ENCODE data around the gene MARS1. TPM values are rescaled to one million over a fixed set of nuclear protein-coding genes. Genes with fewer than 3 reads are reported as not detected.
"Not testable (repeated sequence)": the region's sequence is repeated elsewhere in the genome, so short reads cannot be mapped to it uniquely, and the experiment has no call there.

The MARS1 gene
- total RNA-seq, result 100 to 1,000 TPM; 389 to 583 TPM

DNA sequence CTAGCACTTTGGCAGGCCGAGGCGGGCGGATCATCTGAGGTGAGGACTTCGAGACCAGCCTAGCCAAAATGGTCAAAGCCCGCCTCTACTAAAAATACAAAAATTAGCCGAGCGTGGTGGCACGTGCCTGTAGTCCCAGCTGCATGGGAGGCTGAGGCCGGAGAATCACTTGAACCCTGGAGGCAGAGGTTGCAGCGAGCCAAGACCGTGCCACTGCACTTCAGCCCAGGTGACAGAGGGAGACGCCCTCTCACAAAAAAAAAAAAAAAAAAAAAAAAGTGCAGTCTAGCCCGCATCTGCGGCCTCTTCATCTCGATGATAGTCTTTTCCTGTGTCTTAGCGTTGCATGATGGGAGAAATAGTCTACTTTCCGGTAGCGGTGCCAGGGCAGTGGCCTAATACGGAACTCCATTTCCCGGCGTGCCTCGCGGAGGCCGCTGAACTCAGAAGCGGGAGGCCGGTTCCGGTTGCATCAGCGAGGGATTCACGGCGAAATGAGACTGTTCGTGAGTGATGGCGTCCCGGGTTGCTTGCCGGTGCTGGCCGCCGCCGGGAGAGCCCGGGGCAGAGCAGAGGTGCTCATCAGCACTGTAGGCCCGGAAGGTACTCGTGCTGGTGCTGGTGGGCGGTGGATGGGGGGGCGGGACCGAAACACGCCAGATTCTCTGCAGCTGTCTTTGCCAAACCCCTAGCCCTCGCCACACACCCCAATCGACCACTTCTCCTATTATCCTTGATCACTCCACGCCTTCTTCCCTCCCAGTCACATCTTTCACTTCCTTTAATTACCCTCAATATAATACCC is at the start of gene MARS1:
TSS of gene MARS1 (plus strand) at position 472 of the 805 bp plus-strand sequence. CDS start at position 495, 23 bp downstream.
- H3K27me3 Mint-ChIP-seq, result no peaks in the 10 kb centered on the region
- CTCF ChIA-PET, result interaction anchor here (0.7 to 2.4 kb wide), 5 partner anchors 10 to 65 kb away, joined by 3 to 25 read pairs (median 4); no protein-coding TSS in a partner anchor
- H3K4me3 Mint-ChIP-seq, result peak within 1 kb of the TSS; percentile 100
- peak within 1 kb of the TSS; percentile 94 for H3K27ac Mint-ChIP-seq
- peaks cover 35% of the 10 kb centered on the region for H3K4me1 Mint-ChIP-seq
- DNase-seq, result peak; percentile 96
- no peaks in the 10 kb centered on the region for H3K9me3 Mint-ChIP-seq (ENCODE audit: low read depth)
- POLR2A ChIA-PET, result interaction anchor here (0.6 to 1.6 kb wide), 3 partner anchors 21 to 35 kb away, joined by 3 to 4 read pairs (median 4); no protein-coding TSS in a partner anchor
- peak; percentile 98 for ATAC-seq
- intact Hi-C loops (cut with DNase I, micrococcal nuclease), result loop anchor here (1.0 to 2.0 kb wide), 10 partner anchors 8 to 762 kb away; partner anchors contain the start of genes DCTN2 (in 2 of the 2), DDIT3 (in 2 of the 2), ARHGAP9 (in 1 of the 2) and GLI1 (in 1 of the 2)
- peaks cover 51% of the 10 kb centered on the region for H3K36me3 Mint-ChIP-seq (ENCODE audit: low read depth)

DNA sequence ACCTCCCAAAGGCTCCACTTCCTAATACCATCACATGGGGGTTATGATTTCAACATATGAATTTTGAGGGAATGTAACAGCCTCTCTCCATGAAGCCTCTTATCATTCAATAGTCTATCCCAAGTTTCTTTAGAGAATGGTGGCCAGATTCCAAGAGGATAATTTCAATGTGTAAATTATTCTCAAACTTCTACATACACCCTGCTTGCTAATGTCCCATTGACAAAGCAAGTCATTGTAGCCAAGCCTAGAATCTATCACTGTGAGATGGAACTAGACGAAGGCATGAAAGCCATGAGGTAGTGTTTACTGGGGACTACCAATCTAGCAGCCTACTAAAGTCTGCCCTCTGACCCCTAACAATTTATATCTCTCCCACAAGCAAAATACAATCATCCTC is 49.5 kb upstream of the MARS1 start:
- Mint-ChIP-seq H3K9me3 (ENCODE audit: low read depth) (peaks cover 5% of the 10 kb centered on the region), H3K27me3 (peaks cover 4% of the 10 kb centered on the region), H3K36me3 (ENCODE audit: low read depth) (peaks cover 1% of the 10 kb centered on the region), H3K4me1 (peaks cover 4% of the 10 kb centered on the region), H3K4me3 (no peak overlapping the region), H3K27ac (no peak overlapping the region)
- no peak for DNase-seq
- CTCF ChIA-PET, result interaction anchor here (1.2 kb wide), 2 partner anchors 14 to 16 kb away, joined by 3 to 4 read pairs; partner anchors contain the start of gene INHBE
- POLR2A ChIA-PET, result no interaction called here
- intact Hi-C loops (cut with DNase I, micrococcal nuclease), result no loop called here
- no peak for ATAC-seq

DNA sequence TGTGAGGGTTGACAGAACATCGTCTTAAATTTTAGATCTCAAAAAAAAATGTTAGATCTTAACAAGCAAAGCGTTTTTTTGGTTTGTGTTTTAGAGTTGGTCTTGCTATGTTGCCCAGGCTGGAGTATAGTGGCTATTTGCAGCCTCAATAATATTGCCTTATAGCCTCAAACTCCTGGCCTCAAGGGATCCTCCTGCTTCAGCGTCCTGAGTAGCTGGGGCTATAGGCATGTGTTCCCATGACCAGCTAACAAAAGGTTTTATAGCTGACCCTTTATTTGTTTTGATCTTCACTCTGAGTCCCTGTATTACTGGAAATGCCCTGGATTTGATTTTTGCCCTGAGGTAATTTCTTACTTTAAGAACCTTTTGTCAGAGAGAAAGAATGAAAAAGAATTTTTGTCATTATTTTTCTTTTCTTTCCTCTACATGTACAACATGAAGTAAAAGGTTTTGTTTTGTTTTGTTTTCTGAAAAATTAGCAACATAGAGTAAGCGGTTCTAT is 48.1 kb upstream of the MARS1 start:
- Mint-ChIP-seq H3K27me3 (peaks cover 4% of the 10 kb centered on the region), H3K4me1 (peaks cover 4% of the 10 kb centered on the region), H3K27ac (no peak overlapping the region), H3K4me3 (no peak overlapping the region), H3K9me3 (ENCODE audit: low read depth) (peaks cover 5% of the 10 kb centered on the region), H3K36me3 (ENCODE audit: low read depth) (peaks cover 1% of the 10 kb centered on the region)
- ATAC-seq, result no peak
- CTCF ChIA-PET, result interaction anchor here (0.6 to 1.3 kb wide), 2 partner anchors 12 to 271 kb away, joined by 3 to 5 read pairs; no protein-coding TSS in a partner anchor
- intact Hi-C loops (cut with DNase I, micrococcal nuclease), result no loop called here
- POLR2A ChIA-PET, result no interaction called here
- DNase-seq, result no peak

DNA sequence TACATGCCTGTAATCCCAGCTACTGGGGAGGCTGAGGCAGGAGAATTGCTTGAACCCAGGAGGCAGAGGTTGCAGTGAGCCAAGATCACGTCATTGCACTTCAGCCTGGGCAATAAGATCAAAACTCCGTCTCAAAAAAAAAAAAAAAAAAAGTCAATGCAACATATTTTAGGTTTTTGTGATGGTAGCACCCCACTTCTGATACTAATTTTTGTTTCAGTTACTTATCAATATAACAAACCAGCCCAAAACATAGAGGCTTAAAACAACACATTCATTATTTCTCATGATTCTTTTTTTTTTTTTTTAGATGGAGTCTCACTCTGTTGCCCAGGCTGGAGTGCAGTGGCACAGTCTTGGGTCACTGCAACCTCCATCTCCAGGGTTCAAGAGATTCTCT is 46.5 kb upstream of the MARS1 start:
- ATAC-seq; H3K27ac Mint-ChIP-seq; intact Hi-C loops (cut with DNase I, micrococcal nuclease); H3K4me3 Mint-ChIP-seq; H3K27me3 Mint-ChIP-seq; DNase-seq; H3K9me3 Mint-ChIP-seq (ENCODE audit: low read depth); H3K4me1 Mint-ChIP-seq; H3K36me3 Mint-ChIP-seq (ENCODE audit: low read depth): not testable (repeated sequence)
- ChIA-PET CTCF (interaction anchor here (0.5 to 0.7 kb wide), 2 partner anchors 21 to 57 kb away, joined by 3 to 5 read pairs; no protein-coding TSS in a partner anchor), POLR2A (interaction anchor here (0.7 kb wide), 1 partner anchor 104 kb away, joined by 3 read pairs; no protein-coding TSS in a partner anchor)

DNA sequence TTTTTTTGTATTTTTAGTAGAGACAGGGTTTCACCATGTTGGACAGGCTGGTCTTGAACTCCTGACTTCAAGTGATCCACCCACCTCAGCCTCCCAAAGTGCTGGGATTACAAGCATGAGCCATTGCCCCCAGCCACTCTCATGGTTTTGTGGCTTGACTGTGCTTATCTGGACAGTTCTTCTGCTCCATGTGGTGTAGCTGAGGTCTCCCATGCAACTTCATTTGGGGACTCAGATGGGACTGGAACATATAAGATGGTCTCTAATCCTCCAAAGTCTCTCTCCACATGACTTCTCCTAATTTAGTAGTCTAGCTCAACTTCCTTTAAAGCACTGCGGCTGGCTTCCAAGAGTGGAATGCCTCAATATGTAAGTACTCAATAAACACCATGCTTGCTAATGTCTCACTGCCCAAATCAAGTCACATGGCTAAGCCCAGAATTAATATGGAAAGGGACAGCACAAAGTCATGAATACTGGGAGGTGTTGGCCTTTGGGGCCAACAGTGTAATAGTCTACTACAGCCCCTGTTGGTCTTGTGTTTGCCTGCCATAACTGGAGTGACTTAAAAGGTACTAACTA is 45.9 kb upstream of the MARS1 start:
- Mint-ChIP-seq H3K36me3 (ENCODE audit: low read depth) (peaks cover 1% of the 10 kb centered on the region), H3K27me3 (peaks cover 4% of the 10 kb centered on the region), H3K4me1 (no peaks in the 10 kb centered on the region), H3K27ac (no peak overlapping the region), H3K9me3 (ENCODE audit: low read depth) (peaks cover 5% of the 10 kb centered on the region), H3K4me3 (no peak overlapping the region)
- POLR2A ChIA-PET, result interaction anchor here (0.7 kb wide), 1 partner anchor 105 kb away, joined by 3 read pairs; no protein-coding TSS in a partner anchor
- CTCF ChIA-PET, result interaction anchor here (0.5 to 1.5 kb wide), 4 partner anchors 10 to 142 kb away, joined by 3 to 5 read pairs (median 4); no protein-coding TSS in a partner anchor
- DNase-seq (no peak), ATAC-seq (no peak)
- intact Hi-C loops (cut with DNase I, micrococcal nuclease), result no loop called here

DNA sequence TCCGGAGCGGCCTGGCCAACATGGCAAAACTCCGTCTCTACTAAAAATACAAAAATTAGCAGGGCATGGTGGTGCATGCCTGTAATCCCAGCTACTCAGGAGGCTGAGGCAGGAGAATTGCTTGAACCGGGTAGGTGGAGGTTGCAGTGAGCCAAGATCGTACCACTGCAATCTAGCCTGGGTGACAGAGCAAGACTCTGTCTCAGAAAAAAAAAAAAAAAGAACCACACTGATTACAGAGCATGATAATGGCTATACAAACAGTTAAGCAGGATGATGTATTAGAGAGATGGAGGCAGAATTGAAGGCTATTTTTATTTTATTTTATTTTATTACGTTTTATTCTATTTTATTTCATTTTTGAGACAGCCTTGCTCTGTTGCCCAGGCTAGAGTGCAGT is 43.5 kb upstream of the MARS1 start:
- CTCF ChIA-PET, result interaction anchor here (0.5 to 1.4 kb wide), 4 partner anchors 8 to 64 kb away, joined by 4 to 8 read pairs (median 6); no protein-coding TSS in a partner anchor
- intact Hi-C loops (cut with DNase I, micrococcal nuclease); POLR2A ChIA-PET: not testable (repeated sequence)

DNA sequence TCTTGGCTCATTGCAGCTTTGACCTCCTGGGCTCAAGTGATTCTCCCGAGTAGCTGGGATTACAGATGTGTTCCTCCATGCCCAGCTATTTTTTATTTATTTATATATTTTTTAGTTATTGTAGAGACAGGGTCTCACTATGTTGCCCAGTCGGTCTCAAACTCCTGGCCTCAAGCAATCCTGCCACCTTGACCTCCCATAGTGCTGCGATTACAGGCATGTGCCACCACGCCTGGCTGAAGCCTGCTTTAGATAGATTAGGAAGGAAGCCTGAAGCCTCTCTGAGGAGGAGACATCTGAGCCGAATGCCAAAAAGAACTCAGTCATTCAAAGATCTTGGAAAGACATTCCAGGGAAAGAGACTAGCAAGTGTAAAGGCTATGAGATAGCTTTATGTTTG is 43.1 kb upstream of the MARS1 start:
- peaks cover 1% of the 10 kb centered on the region for H3K36me3 Mint-ChIP-seq (ENCODE audit: low read depth)
- no peak overlapping the region for H3K27ac Mint-ChIP-seq
- H3K9me3 Mint-ChIP-seq (ENCODE audit: low read depth), result peaks cover 5% of the 10 kb centered on the region
- H3K4me1 Mint-ChIP-seq, result no peaks in the 10 kb centered on the region
- intact Hi-C loops (cut with DNase I, micrococcal nuclease), result no loop called here
- no peak overlapping the region for H3K4me3 Mint-ChIP-seq
- DNase-seq (no peak), ATAC-seq (no peak)
- POLR2A ChIA-PET, result no interaction called here
- CTCF ChIA-PET, result interaction anchor here (0.5 to 2.1 kb wide), 6 partner anchors 8 to 64 kb away, joined by 3 to 8 read pairs (median 6); no protein-coding TSS in a partner anchor
- peaks cover 4% of the 10 kb centered on the region for H3K27me3 Mint-ChIP-seq

More for the DNA sequence above, 43.5 kb upstream of the MARS1 start:
- not testable (repeated sequence) for H3K4me1 Mint-ChIP-seq; H3K36me3 Mint-ChIP-seq (ENCODE audit: low read depth); H3K27ac Mint-ChIP-seq; H3K9me3 Mint-ChIP-seq (ENCODE audit: low read depth); ATAC-seq; H3K4me3 Mint-ChIP-seq; H3K27me3 Mint-ChIP-seq; DNase-seq

DNA sequence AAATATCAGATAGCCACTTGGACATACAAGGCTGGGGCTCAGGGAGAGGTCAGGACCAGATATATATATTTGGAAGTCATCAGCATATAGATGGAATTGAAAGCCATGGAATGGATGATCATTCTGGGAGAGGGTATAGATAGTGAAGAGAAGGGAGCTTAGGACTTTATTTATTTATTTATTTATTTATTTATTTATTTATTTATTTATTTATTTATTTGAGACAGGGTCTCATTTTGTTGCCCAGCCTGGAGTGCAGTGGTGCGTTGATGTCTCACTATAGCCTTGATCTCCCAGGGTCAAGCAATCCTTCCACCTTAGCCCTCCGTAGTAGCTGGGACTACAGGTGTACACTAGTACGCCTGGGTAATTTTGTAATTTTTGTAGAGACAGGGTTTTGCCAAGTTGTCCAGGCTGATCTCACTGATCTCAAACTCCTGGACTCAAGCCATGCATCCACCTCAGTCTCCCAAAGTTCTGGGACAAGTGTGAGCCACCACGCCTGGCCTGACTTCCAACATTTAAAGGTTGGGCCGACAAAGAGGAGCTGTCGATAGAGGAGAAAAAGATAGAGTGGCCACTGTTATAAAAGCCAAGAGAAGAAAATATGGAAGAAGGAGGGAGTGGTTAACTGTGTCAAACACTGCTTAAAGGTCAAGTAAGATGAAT is 41.4 kb upstream of the MARS1 start:
- H3K4me3 Mint-ChIP-seq, result no peak overlapping the region
- no peak overlapping the region for H3K27ac Mint-ChIP-seq
- DNase-seq (no peak), ATAC-seq (no peak)
- peaks cover 3% of the 10 kb centered on the region for H3K9me3 Mint-ChIP-seq (ENCODE audit: low read depth)
- intact Hi-C loops (cut with DNase I, micrococcal nuclease), result no loop called here
- ChIA-PET POLR2A (interaction anchor here (0.6 kb wide), 2 partner anchors 140 to 499 kb away, joined by 3 to 4 read pairs; no protein-coding TSS in a partner anchor), CTCF (interaction anchor here (0.6 to 2.1 kb wide), 2 partner anchors 12 to 179 kb away, joined by 3 to 6 read pairs; no protein-coding TSS in a partner anchor)
- no peaks in the 10 kb centered on the region for H3K27me3 Mint-ChIP-seq
- no peaks in the 10 kb centered on the region for H3K4me1 Mint-ChIP-seq
- peaks cover 1% of the 10 kb centered on the region for H3K36me3 Mint-ChIP-seq (ENCODE audit: low read depth)

DNA sequence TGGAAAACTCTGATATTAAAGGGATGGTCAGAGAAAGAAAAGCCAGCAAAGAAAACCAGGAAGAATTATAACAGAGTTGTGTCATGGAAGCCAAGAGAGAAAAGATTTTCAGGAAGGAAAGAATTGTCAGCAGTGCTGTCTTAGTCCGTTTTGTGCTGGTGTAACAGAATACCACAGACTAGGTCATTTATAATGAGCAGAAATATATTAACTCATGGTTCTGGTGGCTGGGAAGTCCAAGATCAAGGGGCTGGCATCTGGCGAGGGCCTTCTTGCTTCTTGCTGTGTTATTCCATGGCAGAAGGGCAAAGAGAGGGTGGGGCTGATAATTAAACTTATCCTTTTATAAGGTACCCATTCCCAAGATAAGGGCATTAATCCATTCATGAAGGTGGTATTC is 39.2 kb upstream of the MARS1 start:
- CTCF ChIA-PET, result interaction anchor here (0.9 to 1.1 kb wide), 2 partner anchors 9 to 10 kb away, joined by 3 to 5 read pairs; no protein-coding TSS in a partner anchor
- peaks cover 11% of the 10 kb centered on the region for H3K4me1 Mint-ChIP-seq
- ATAC-seq, result no peak
- no peak overlapping the region for H3K4me3 Mint-ChIP-seq
- no peak for DNase-seq
- H3K36me3 Mint-ChIP-seq (ENCODE audit: low read depth), result no peaks in the 10 kb centered on the region
- H3K27me3 Mint-ChIP-seq, result no peaks in the 10 kb centered on the region
- POLR2A ChIA-PET, result no interaction called here
- no peak overlapping the region for H3K27ac Mint-ChIP-seq
- intact Hi-C loops (cut with DNase I, micrococcal nuclease), result no loop called here
- H3K9me3 Mint-ChIP-seq (ENCODE audit: low read depth), result no peaks in the 10 kb centered on the region

DNA sequence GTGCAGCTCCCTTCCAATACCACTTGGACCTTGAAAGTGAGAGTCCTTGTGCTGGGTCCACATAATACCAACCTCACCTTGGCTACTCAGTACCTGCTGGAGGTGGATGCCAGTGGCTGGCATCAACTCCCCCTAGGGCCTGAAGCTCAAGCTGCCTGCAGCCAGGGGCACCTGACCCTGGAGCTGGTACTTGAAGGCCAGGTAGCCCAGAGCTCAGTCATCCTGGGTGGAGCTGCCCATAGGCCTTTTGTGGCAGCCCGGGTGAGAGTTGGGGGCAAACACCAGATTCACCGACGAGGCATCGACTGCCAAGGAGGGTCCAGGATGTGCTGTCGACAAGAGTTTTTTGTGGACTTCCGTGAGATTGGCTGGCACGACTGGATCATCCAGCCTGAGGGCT is 38.5 kb upstream of the MARS1 start:
- POLR2A ChIA-PET, result no interaction called here
- H3K27ac Mint-ChIP-seq, result no peak overlapping the region
- no peak for ATAC-seq
- peaks cover 12% of the 10 kb centered on the region for H3K4me1 Mint-ChIP-seq
- no peaks in the 10 kb centered on the region for H3K9me3 Mint-ChIP-seq (ENCODE audit: low read depth)
- no peaks in the 10 kb centered on the region for H3K27me3 Mint-ChIP-seq
- CTCF ChIA-PET, result interaction anchor here (0.6 kb wide), 1 partner anchor 23 kb away, joined by 3 read pairs; no protein-coding TSS in a partner anchor
- no peak overlapping the region for H3K4me3 Mint-ChIP-seq
- intact Hi-C loops (cut with DNase I, micrococcal nuclease), result no loop called here
- DNase-seq, result no peak
- no peaks in the 10 kb centered on the region for H3K36me3 Mint-ChIP-seq (ENCODE audit: low read depth)

DNA sequence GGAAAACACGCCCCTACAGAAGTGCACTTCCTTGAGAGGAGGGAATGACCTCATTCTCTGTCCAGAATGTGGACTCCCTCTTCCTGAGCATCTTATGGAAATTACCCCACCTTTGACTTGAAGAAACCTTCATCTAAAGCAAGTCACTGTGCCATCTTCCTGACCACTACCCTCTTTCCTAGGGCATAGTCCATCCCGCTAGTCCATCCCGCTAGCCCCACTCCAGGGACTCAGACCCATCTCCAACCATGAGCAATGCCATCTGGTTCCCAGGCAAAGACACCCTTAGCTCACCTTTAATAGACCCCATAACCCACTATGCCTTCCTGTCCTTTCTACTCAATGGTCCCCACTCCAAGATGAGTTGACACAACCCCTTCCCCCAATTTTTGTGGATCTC is 37.8 kb upstream of the MARS1 start:
- ATAC-seq (no peak), DNase-seq (no peak)
- H3K4me3 Mint-ChIP-seq, result no peak overlapping the region
- H3K9me3 Mint-ChIP-seq (ENCODE audit: low read depth), result no peaks in the 10 kb centered on the region
- H3K27ac Mint-ChIP-seq, result no peak overlapping the region
- intact Hi-C loops (cut with DNase I, micrococcal nuclease), result no loop called here
- no peaks in the 10 kb centered on the region for H3K36me3 Mint-ChIP-seq (ENCODE audit: low read depth)
- peaks cover 14% of the 10 kb centered on the region for H3K4me1 Mint-ChIP-seq
- ChIA-PET CTCF (interaction anchor here (1.7 to 4.8 kb wide), 2 partner anchors 9 to 142 kb away, joined by 6 to 63 read pairs; partner anchors contain the start of gene GLI1), POLR2A (no interaction called here)
- no peaks in the 10 kb centered on the region for H3K27me3 Mint-ChIP-seq

Measured in activated CD4-positive, alpha-beta T cell treated with anti-CD3 and anti-CD28 coated beads for 36 hours (primary cell).